Activated CD8-positive, alpha-beta T cell treated with anti-CD3 and anti-CD28 coated beads for 36 hours (primary cell): Measurements from ENCODE around the gene FOXM1. TPM values are rescaled to one million over a fixed set of nuclear protein-coding genes. Genes with fewer than 3 reads are reported as not detected.
A peak's percentile ranks its signal among the peaks of the same experiment; 100 is the strongest.

Experiments
- ATAC-seq: fragments of 200-7000 bp; cut with Tn5 transposase; one replicate; pipeline ENCODE4 v1.10.0; 2021; ENCODE audit warnings: mild to moderate bottlenecking, moderate library complexity
- CTCF ChIA-PET: fragments of 350-600 bp; sonication (Branson Sonifier 250); formaldehyde crosslinking; loops from one replicate; lab custom pipeline; 2021; ENCODE audit warnings: antibody characterized with exemption; lab: Charles Lee
- POLR2A ChIA-PET: fragments of 350-600 bp; sonication (Branson Sonifier 250); formaldehyde crosslinking; loops from one replicate; lab custom pipeline; 2021; ENCODE audit warnings: antibody characterized with exemption; lab: Charles Lee
- DNase-seq: peaks from one replicate; pipeline ENCODE4 v3.0.0-alpha.2; 2020
- H3K27ac Mint-ChIP-seq: one replicate; pipeline ENCODE4 v1.8.0; 2021; ENCODE audit warnings: mild to moderate bottlenecking, mixed read lengths
- H3K27me3 Mint-ChIP-seq: one replicate; pipeline ENCODE4 v1.8.0; 2021; ENCODE audit warnings: mixed read lengths
- H3K36me3 Mint-ChIP-seq: one replicate; pipeline ENCODE4 v1.8.0; 2021; ENCODE audit warnings: low read depth, mixed read lengths
- H3K4me1 Mint-ChIP-seq: one replicate; pipeline ENCODE4 v1.8.0; 2021; ENCODE audit warnings: low read depth, mixed read lengths
- H3K4me3 Mint-ChIP-seq: one replicate; pipeline ENCODE4 v1.8.0; 2021; ENCODE audit warnings: mild to moderate bottlenecking, moderate library complexity, mixed read lengths
- H3K9me3 Mint-ChIP-seq: one replicate; pipeline ENCODE4 v1.8.0; 2021; ENCODE audit warnings: mixed read lengths
- intact Hi-C: fragments of 100-400 bp; cut with micrococcal nuclease; formaldehyde crosslinking; loops from one replicate; pipeline ENCODE4 v1.10.0; 2022
- total RNA-seq, 2 experiments: library from RNA; stranded (reverse); gene quantifications; one replicate each; pipeline ENCODE4 v1.2.3, GENCODE V29; 2021
- TF ChIP-seq, protein P1 (sequence below): fragments of 200-600 bp; IDR thresholded peaks from one replicate; pipeline ENCODE4 v1.8.0; 2022; ENCODE audit warnings: antibody characterized with exemption, mild to moderate bottlenecking

FOXM1 gene
- total RNA-seq, 2 experiments from 2014 or later = 64.4 to 64.8 TPM

- CTCF ChIA-PET = interaction anchor here (0.8 kb wide), 1 partner anchor 149 kb away, joined by 3 read pairs; no protein-coding TSS in a partner anchor
- H3K4me1 Mint-ChIP-seq = peaks cover 32% of the 10 kb centered on the region
- ATAC-seq (no peak), DNase-seq (no peak)
- peaks cover 10% of the 10 kb centered on the region for H3K36me3 Mint-ChIP-seq
- no peaks in the 10 kb centered on the region for H3K27me3 Mint-ChIP-seq
- H3K27ac Mint-ChIP-seq = no peak overlapping the region
- no peaks in the 10 kb centered on the region for H3K9me3 Mint-ChIP-seq
- intact Hi-C loops = no loop called here
- TF ChIP-seq, protein P1, sequence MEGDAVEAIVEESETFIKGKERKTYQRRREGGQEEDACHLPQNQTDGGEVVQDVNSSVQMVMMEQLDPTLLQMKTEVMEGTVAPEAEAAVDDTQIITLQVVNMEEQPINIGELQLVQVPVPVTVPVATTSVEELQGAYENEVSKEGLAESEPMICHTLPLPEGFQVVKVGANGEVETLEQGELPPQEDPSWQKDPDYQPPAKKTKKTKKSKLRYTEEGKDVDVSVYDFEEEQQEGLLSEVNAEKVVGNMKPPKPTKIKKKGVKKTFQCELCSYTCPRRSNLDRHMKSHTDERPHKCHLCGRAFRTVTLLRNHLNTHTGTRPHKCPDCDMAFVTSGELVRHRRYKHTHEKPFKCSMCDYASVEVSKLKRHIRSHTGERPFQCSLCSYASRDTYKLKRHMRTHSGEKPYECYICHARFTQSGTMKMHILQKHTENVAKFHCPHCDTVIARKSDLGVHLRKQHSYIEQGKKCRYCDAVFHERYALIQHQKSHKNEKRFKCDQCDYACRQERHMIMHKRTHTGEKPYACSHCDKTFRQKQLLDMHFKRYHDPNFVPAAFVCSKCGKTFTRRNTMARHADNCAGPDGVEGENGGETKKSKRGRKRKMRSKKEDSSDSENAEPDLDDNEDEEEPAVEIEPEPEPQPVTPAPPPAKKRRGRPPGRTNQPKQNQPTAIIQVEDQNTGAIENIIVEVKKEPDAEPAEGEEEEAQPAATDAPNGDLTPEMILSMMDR = no peak
- peak overlapping the region; percentile 24 for H3K4me3 Mint-ChIP-seq
- POLR2A ChIA-PET = interaction anchor here (0.9 to 6.3 kb wide), 2 partner anchors 14 to 50 kb away, joined by 3 to 48 read pairs; partner anchors contain the start of genes FOXM1 and RHNO1
Observed at GRCh38 chr12:2893007-2893406, 16.0 kb upstream of the FOXM1 start.

GRCh38 chr12:2892246-2892645 is 15.3 kb upstream of the FOXM1 start:
- intact Hi-C loops = no loop called here
- ChIA-PET POLR2A (interaction anchor here (0.9 to 6.3 kb wide), 2 partner anchors 14 to 51 kb away, joined by 3 to 48 read pairs; partner anchors contain the start of genes FOXM1 and RHNO1), CTCF (interaction anchor here (0.8 to 1.6 kb wide), 2 partner anchors 52 to 150 kb away, joined by 3 to 4 read pairs; no protein-coding TSS in a partner anchor)
- TF ChIP-seq, protein P1 = no peak
- ATAC-seq = no peak
- DNase-seq = no peak
- Mint-ChIP-seq H3K36me3 (peaks cover 13% of the 10 kb centered on the region), H3K4me3 (peak overlapping the region; percentile 95), H3K9me3 (no peaks in the 10 kb centered on the region), H3K4me1 (peaks cover 32% of the 10 kb centered on the region), H3K27me3 (no peaks in the 10 kb centered on the region), H3K27ac (no peak overlapping the region)

GRCh38 chr12:2891240-2892053 is 14.5 kb upstream of the FOXM1 start:
- intact Hi-C loops = no loop called here
- Mint-ChIP-seq H3K4me3 (peak overlapping the region; percentile 95), H3K9me3 (no peaks in the 10 kb centered on the region), H3K27me3 (no peaks in the 10 kb centered on the region), H3K36me3 (peaks cover 13% of the 10 kb centered on the region), H3K27ac (peak overlapping the region; percentile 3), H3K4me1 (peaks cover 32% of the 10 kb centered on the region)
- TF ChIP-seq, protein P1 = no peak
- DNase-seq = peak; percentile 41
- ChIA-PET POLR2A (interaction anchor here (6.3 kb wide), 1 partner anchor 13 kb away, joined by 48 read pairs; the partner anchor contains the start of genes FOXM1 and RHNO1), CTCF (interaction anchor here (1.6 kb wide), 1 partner anchor 53 kb away, joined by 4 read pairs; no protein-coding TSS in a partner anchor)
- peak; percentile 8 for ATAC-seq

DNA sequence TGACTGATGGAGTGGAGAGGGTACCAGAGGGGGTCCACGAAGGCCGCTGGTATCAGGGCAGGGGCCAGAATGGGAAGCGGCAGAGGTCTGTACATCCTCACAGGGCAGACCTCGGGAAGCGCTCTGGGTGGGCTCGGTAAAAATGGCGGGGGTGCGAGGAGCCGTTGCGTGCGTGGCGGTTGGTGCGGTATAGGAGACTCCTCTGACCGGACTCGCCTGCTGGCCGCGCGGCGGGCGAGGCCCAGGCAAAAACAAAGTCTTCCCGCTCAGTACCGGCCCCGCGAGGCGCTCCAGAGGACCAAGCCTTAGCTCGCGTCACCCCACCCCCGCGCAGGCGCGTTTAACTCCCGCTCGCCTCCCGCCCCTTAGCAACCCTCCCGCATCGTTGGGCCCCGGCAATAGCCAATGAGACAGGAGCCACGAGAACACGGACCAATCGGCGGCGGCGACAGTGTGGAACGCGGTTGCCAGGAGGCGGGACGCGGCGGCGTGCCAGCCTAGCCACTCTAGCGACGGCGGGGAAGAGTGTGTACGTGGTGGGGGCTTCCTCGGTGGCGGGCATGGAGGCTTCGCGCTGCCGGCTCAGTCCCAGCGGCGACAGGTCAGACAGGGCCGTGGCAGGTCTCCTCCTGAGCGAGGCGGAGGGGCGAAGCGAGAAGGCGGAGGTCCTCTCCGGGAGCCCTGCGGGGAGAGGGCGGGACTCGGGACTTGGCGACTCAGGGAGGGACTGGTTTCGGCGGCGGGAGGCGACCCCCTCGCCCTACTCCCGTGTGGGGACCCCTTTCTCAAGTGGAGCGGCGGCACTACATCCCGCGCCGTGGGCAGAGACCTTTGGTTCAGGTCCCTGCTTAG is 13.6 kb upstream of the FOXM1 start, which contains the start of gene TULP3:
Gene TULP3, plus strand, starts transcription at position 504 of the 852 bp plus-strand sequence. Its CDS starts 57 bp downstream, at position 561.
- ATAC-seq (peak; percentile 97), DNase-seq (peak; percentile 98)
- H3K27ac Mint-ChIP-seq = peak within 1 kb of the TSS; percentile 79
- H3K27me3 Mint-ChIP-seq = no peaks in the 10 kb centered on the region
- peak within 1 kb of the TSS; percentile 95 for H3K4me3 Mint-ChIP-seq
- TF ChIP-seq, protein P1 = no peak
- intact Hi-C loops = no loop called here
- ChIA-PET CTCF (interaction anchor here (0.6 to 1.6 kb wide), 6 partner anchors 11 to 57 kb away, joined by 3 to 4 read pairs (median 3); no protein-coding TSS in a partner anchor), POLR2A (interaction anchor here (0.8 to 6.3 kb wide), 4 partner anchors 12 to 78 kb away, joined by 3 to 48 read pairs (median 3); partner anchors contain the start of genes FOXM1, ITFG2 and RHNO1)
- H3K4me1 Mint-ChIP-seq = peaks cover 32% of the 10 kb centered on the region
- no peaks in the 10 kb centered on the region for H3K9me3 Mint-ChIP-seq
- H3K36me3 Mint-ChIP-seq = peaks cover 19% of the 10 kb centered on the region
